Uterus (tissue), 2 donors: ENCODE data around the gene TMEM120B.
"Not testable (repeated sequence)": the region's sequence is repeated elsewhere in the genome, so short reads cannot be mapped to it uniquely, and the experiment has no call there.

Experiments used
- POLR2A ChIP-seq, 2 donors: fragments of 450-650 bp; IDR thresholded peaks; one replicate each; pipeline ENCODE4 v1.6.1; 2016; ENCODE audit warnings: antibody characterized with exemption in 2 of 2, mild to moderate bottlenecking in 1 of 2, moderate library complexity in 1 of 2
- TF ChIP-seq, protein P1 (sequence below), 4 experiments: fragments of 200-600 bp in 2 of 4; fragments of 450-650 bp in 2 of 4; sonication (generic) in 2 of 4; IDR thresholded peaks; one replicate each; pipeline ENCODE4 v1.5.1; 2016 to 2019; ENCODE audit warnings: antibody characterized with exemption in 4 of 4, mild to moderate bottlenecking in 2 of 4, moderate library complexity in 1 of 4

DNA sequence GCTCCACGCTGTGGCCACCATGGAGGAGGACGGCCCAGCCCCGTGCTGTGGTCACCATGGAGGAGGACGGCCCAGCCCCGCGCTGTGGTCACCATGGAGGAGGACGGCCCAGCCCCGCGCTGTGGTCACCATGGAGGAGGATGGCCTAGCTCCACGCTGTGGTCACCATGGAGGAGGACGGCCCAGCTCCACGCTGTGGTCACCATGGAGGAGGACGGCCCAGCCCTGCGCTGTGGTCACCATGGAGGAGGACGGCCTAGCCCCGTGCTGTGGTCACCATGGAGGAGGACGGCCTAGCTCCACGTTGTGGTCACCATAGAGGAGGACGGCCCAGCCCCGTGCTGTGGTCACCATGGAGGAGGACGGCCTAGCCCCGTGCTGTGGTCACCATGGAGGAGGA lies 46.0 kb downstream of the TMEM120B start:
- TF ChIP-seq, protein P1, sequence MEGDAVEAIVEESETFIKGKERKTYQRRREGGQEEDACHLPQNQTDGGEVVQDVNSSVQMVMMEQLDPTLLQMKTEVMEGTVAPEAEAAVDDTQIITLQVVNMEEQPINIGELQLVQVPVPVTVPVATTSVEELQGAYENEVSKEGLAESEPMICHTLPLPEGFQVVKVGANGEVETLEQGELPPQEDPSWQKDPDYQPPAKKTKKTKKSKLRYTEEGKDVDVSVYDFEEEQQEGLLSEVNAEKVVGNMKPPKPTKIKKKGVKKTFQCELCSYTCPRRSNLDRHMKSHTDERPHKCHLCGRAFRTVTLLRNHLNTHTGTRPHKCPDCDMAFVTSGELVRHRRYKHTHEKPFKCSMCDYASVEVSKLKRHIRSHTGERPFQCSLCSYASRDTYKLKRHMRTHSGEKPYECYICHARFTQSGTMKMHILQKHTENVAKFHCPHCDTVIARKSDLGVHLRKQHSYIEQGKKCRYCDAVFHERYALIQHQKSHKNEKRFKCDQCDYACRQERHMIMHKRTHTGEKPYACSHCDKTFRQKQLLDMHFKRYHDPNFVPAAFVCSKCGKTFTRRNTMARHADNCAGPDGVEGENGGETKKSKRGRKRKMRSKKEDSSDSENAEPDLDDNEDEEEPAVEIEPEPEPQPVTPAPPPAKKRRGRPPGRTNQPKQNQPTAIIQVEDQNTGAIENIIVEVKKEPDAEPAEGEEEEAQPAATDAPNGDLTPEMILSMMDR (IDR thresholded peaks at IDR 0.05), result not testable (repeated sequence)
- TF ChIP-seq POLR2A (IDR thresholded peaks at IDR 0.05), result not testable (repeated sequence)
